ENCODE results near the gene RRAS.

The RRAS gene

GRCh38 chr19:49640113-49640898 lies at the start of gene RRAS:
Gene RRAS (minus strand): TSS chr19:49640143. CDS start chr19:49640098, 45 bp downstream.
- peak within 1 kb of the TSS; percentile 80 for H3K4me3 ChIP-seq (ENCODE audit: low read depth, low read length)
- H3K9me3 ChIP-seq (ENCODE audit: control insufficient read depth, insufficient read depth, low read length): no peaks in the 10 kb centered on the region
- H3K9ac ChIP-seq (ENCODE audit: low read depth, low read length): peak within 1 kb of the TSS; percentile 65
- H3K4me1 ChIP-seq (ENCODE audit: control insufficient read depth, insufficient read depth, low read length): peaks cover 7% of the 10 kb centered on the region
- no peaks in the 10 kb centered on the region for H3K27me3 ChIP-seq (ENCODE audit: control insufficient read depth, insufficient read depth, low read length)
- peaks cover 6% of the 10 kb centered on the region for H3K36me3 ChIP-seq (ENCODE audit: control insufficient read depth, insufficient read depth, low read length)

- peak within 1 kb of the TSS; percentile 65 for H3K4me3 ChIP-seq (ENCODE audit: low read depth, low read length)
- H3K36me3 ChIP-seq (ENCODE audit: control insufficient read depth, insufficient read depth, low read length): peaks cover 37% of the 10 kb centered on the region
- peak within 1 kb of the TSS; percentile 84 for H3K9ac ChIP-seq (ENCODE audit: low read depth, low read length)
- no peaks in the 10 kb centered on the region for H3K27me3 ChIP-seq (ENCODE audit: control insufficient read depth, insufficient read depth, low read length)
- peaks cover 3% of the 10 kb centered on the region for H3K4me1 ChIP-seq (ENCODE audit: control insufficient read depth, insufficient read depth, low read length)
- H3K9me3 ChIP-seq (ENCODE audit: control insufficient read depth, insufficient read depth, low read length): no peaks in the 10 kb centered on the region
Observed at GRCh38 chr19:49689133-49690078, 49.5 kb upstream of the RRAS start, which contains the start of gene ADM5. Gene ADM5 (plus strand): TSS chr19:49689594. CDS start chr19:49689838, 244 bp downstream.

GRCh38 chr19:49688531-49689132 lies 48.7 kb upstream of the RRAS start:
- Histone ChIP-seq H3K4me1 (ENCODE audit: control insufficient read depth, insufficient read depth, low read length) (peaks cover 3% of the 10 kb centered on the region), H3K4me3 (ENCODE audit: low read depth, low read length) (peak overlapping the region; percentile 65), H3K36me3 (ENCODE audit: control insufficient read depth, insufficient read depth, low read length) (peaks cover 43% of the 10 kb centered on the region), H3K9ac (ENCODE audit: low read depth, low read length) (no peak overlapping the region), H3K9me3 (ENCODE audit: control insufficient read depth, insufficient read depth, low read length) (no peaks in the 10 kb centered on the region), H3K27me3 (ENCODE audit: control insufficient read depth, insufficient read depth, low read length) (no peaks in the 10 kb centered on the region)

- Histone ChIP-seq H3K9ac (ENCODE audit: low read depth, low read length) (no peak overlapping the region), H3K4me3 (ENCODE audit: low read depth, low read length) (no peak overlapping the region), H3K27me3 (ENCODE audit: control insufficient read depth, insufficient read depth, low read length) (no peaks in the 10 kb centered on the region), H3K36me3 (ENCODE audit: control insufficient read depth, insufficient read depth, low read length) (peaks cover 42% of the 10 kb centered on the region), H3K9me3 (ENCODE audit: control insufficient read depth, insufficient read depth, low read length) (no peaks in the 10 kb centered on the region), H3K4me1 (ENCODE audit: control insufficient read depth, insufficient read depth, low read length) (peaks cover 3% of the 10 kb centered on the region)
Observed at GRCh38 chr19:49687566-49688316, 47.8 kb upstream of the RRAS start.

- H3K36me3 ChIP-seq (ENCODE audit: control insufficient read depth, insufficient read depth, low read length): peaks cover 47% of the 10 kb centered on the region
- no peak overlapping the region for H3K9ac ChIP-seq (ENCODE audit: low read depth, low read length)
- no peaks in the 10 kb centered on the region for H3K27me3 ChIP-seq (ENCODE audit: control insufficient read depth, insufficient read depth, low read length)
- H3K4me3 ChIP-seq (ENCODE audit: low read depth, low read length): no peak overlapping the region
- peaks cover 3% of the 10 kb centered on the region for H3K4me1 ChIP-seq (ENCODE audit: control insufficient read depth, insufficient read depth, low read length)
- H3K9me3 ChIP-seq (ENCODE audit: control insufficient read depth, insufficient read depth, low read length): no peaks in the 10 kb centered on the region
Observed at GRCh38 chr19:49687150-49687549, 47.2 kb upstream of the RRAS start.

- Histone ChIP-seq H3K4me3 (ENCODE audit: low read depth, low read length) (no peak overlapping the region), H3K27me3 (ENCODE audit: control insufficient read depth, insufficient read depth, low read length) (no peaks in the 10 kb centered on the region), H3K9ac (ENCODE audit: low read depth, low read length) (no peak overlapping the region), H3K36me3 (ENCODE audit: control insufficient read depth, insufficient read depth, low read length) (peaks cover 53% of the 10 kb centered on the region), H3K4me1 (ENCODE audit: control insufficient read depth, insufficient read depth, low read length) (peaks cover 3% of the 10 kb centered on the region), H3K9me3 (ENCODE audit: control insufficient read depth, insufficient read depth, low read length) (no peaks in the 10 kb centered on the region)
Observed at GRCh38 chr19:49686503-49687088, 46.7 kb upstream of the RRAS start.

- Histone ChIP-seq H3K27me3 (ENCODE audit: control insufficient read depth, insufficient read depth, low read length) (no peaks in the 10 kb centered on the region), H3K4me1 (ENCODE audit: control insufficient read depth, insufficient read depth, low read length) (peaks cover 3% of the 10 kb centered on the region), H3K9ac (ENCODE audit: low read depth, low read length) (no peak overlapping the region), H3K4me3 (ENCODE audit: low read depth, low read length) (no peak overlapping the region), H3K36me3 (ENCODE audit: control insufficient read depth, insufficient read depth, low read length) (peaks cover 58% of the 10 kb centered on the region), H3K9me3 (ENCODE audit: control insufficient read depth, insufficient read depth, low read length) (no peaks in the 10 kb centered on the region)
Observed at GRCh38 chr19:49685845-49686332, 45.9 kb upstream of the RRAS start.

GRCh38 chr19:49684983-49685553 lies 45.1 kb upstream of the RRAS start:
- Histone ChIP-seq H3K27me3 (ENCODE audit: control insufficient read depth, insufficient read depth, low read length) (no peaks in the 10 kb centered on the region), H3K4me3 (ENCODE audit: low read depth, low read length) (no peak overlapping the region), H3K9ac (ENCODE audit: low read depth, low read length) (no peak overlapping the region), H3K4me1 (ENCODE audit: control insufficient read depth, insufficient read depth, low read length) (peaks cover 9% of the 10 kb centered on the region), H3K36me3 (ENCODE audit: control insufficient read depth, insufficient read depth, low read length) (peaks cover 59% of the 10 kb centered on the region), H3K9me3 (ENCODE audit: control insufficient read depth, insufficient read depth, low read length) (no peaks in the 10 kb centered on the region)

- Histone ChIP-seq H3K9me3 (ENCODE audit: control insufficient read depth, insufficient read depth, low read length) (no peaks in the 10 kb centered on the region), H3K4me3 (ENCODE audit: low read depth, low read length) (no peak overlapping the region), H3K27me3 (ENCODE audit: control insufficient read depth, insufficient read depth, low read length) (no peaks in the 10 kb centered on the region), H3K9ac (ENCODE audit: low read depth, low read length) (no peak overlapping the region), H3K4me1 (ENCODE audit: control insufficient read depth, insufficient read depth, low read length) (peaks cover 10% of the 10 kb centered on the region), H3K36me3 (ENCODE audit: control insufficient read depth, insufficient read depth, low read length) (peaks cover 59% of the 10 kb centered on the region)
Observed at GRCh38 chr19:49684251-49684982, 44.5 kb upstream of the RRAS start.

GRCh38 chr19:49683814-49684250 lies 43.9 kb upstream of the RRAS start:
- H3K9me3 ChIP-seq (ENCODE audit: control insufficient read depth, insufficient read depth, low read length): no peaks in the 10 kb centered on the region
- peaks cover 7% of the 10 kb centered on the region for H3K4me1 ChIP-seq (ENCODE audit: control insufficient read depth, insufficient read depth, low read length)
- peaks cover 59% of the 10 kb centered on the region for H3K36me3 ChIP-seq (ENCODE audit: control insufficient read depth, insufficient read depth, low read length)

More at GRCh38 chr19:49683814-49684250, 43.9 kb upstream of the RRAS start:
- Histone ChIP-seq H3K9ac (ENCODE audit: low read depth, low read length) (no peak overlapping the region), H3K27me3 (ENCODE audit: control insufficient read depth, insufficient read depth, low read length) (no peaks in the 10 kb centered on the region), H3K4me3 (ENCODE audit: low read depth, low read length) (no peak overlapping the region)
